GM12878 (cell line): Measurements from ENCODE around the gene INAFM1. TPM values are rescaled to one million over a fixed set of nuclear protein-coding genes. Genes with fewer than 3 reads are reported as not detected.

Source experiments
- ATF7 ChIP-seq: fragments of 450-650 bp; IDR thresholded peaks from 2 replicates; pipeline ENCODE4 v1.6.1; 2016; ENCODE audit warnings: low read depth, mild to moderate bottlenecking
- DPF2 ChIP-seq: fragments of 450-650 bp; IDR thresholded peaks from 2 replicates; pipeline ENCODE4 v1.6.1; 2017; ENCODE audit warnings: mild to moderate bottlenecking
- ESRRA ChIP-seq: IDR thresholded peaks from 2 replicates; pipeline ENCODE4 v1.6.1; 2012; ENCODE audit warnings: mild to moderate bottlenecking, low read length, improper control_type of control experiment
- GABPA ChIP-seq: IDR thresholded peaks from 2 replicates; pipeline ENCODE4 v1.6.1; 2014; ENCODE audit warnings: antibody characterized with exemption, low read depth, mild to moderate bottlenecking, inconsistent platforms
- HDAC2 ChIP-seq: fragments of 200-600 bp; sonication (generic); IDR thresholded peaks from 2 replicates; pipeline ENCODE4 v1.6.1; 2017
- JUNB ChIP-seq: IDR thresholded peaks from 2 replicates; pipeline ENCODE4 v1.6.1; 2016; ENCODE audit warnings: antibody characterized with exemption, mild to moderate bottlenecking
- KDM1A ChIP-seq: fragments of 200-600 bp; sonication (generic); IDR thresholded peaks from 2 replicates; pipeline ENCODE4 v1.6.1; 2016; ENCODE audit warnings: borderline replicate concordance
- MXI1 ChIP-seq: fragments of 150-350 bp; IDR thresholded peaks from 2 replicates; pipeline ENCODE4 v1.6.1; 2011; ENCODE audit warnings: low read depth, mild to moderate bottlenecking, inconsistent platforms, low read length, improper control_type of control experiment
- MYC ChIP-seq: IDR thresholded peaks from 2 replicates; pipeline ENCODE4 v1.6.1; 2011; ENCODE audit warnings: mild to moderate bottlenecking, low read length, moderate library complexity, inconsistent platforms; ENCODE audit not compliant: insufficient read depth, insufficient replicate concordance, insufficient read length, severe bottlenecking
- NBN ChIP-seq: fragments of 450-650 bp; IDR thresholded peaks from 2 replicates; pipeline ENCODE4 v1.6.1; 2016
- NFIC ChIP-seq: IDR thresholded peaks from 2 replicates; pipeline ENCODE4 v1.6.1; 2012; ENCODE audit warnings: low read depth, mild to moderate bottlenecking, inconsistent platforms, low read length, moderate library complexity
- NFXL1 ChIP-seq: fragments of 450-650 bp; IDR thresholded peaks from 2 replicates; pipeline ENCODE4 v1.6.1; 2017; ENCODE audit warnings: antibody characterized with exemption, mild to moderate bottlenecking, borderline replicate concordance
- SMAD1 ChIP-seq: fragments of 450-650 bp; IDR thresholded peaks from 2 replicates; pipeline ENCODE4 v1.6.1; 2018; ENCODE audit warnings: mild to moderate bottlenecking, low read depth; ENCODE audit not compliant: partially characterized antibody
- SMAD5 ChIP-seq: IDR thresholded peaks from 2 replicates; pipeline ENCODE4 v1.6.1; 2016; ENCODE audit warnings: antibody characterized with exemption, low read depth
- TARDBP ChIP-seq: IDR thresholded peaks from 2 replicates; pipeline ENCODE4 v1.6.1; 2016; ENCODE audit warnings: borderline replicate concordance
- ZNF207 ChIP-seq: fragments of 450-650 bp; IDR thresholded peaks from 2 replicates; pipeline ENCODE4 v1.6.1; 2014; ENCODE audit warnings: antibody characterized with exemption, mild to moderate bottlenecking, borderline replicate concordance
- ZNF274 ChIP-seq: IDR thresholded peaks from one replicate; pipeline ENCODE4 v1.8.0; 2011; ENCODE audit not compliant: insufficient read length, insufficient read depth
- polyA plus RNA-seq, 11 experiments: library from polyadenylated mRNA; depleted of rRNA in 4 of 11; unstranded in 6 of 11; stranded (reverse) in 5 of 11; fragments of >200 nt; fragmentation: Nextera tagmentation in 4 of 11; fragmentation: Illumina TruSeq in 1 of 11; extraction: Ambion mirVana in 4 of 11; extraction: Trizol in 1 of 11; gene quantifications; 1 replicate in 1 of 11; 2 replicates in 10 of 11; pipeline versions ENCODE4 v1.2.1 to v1.2.3, GENCODE V29; 2011 to 2016; ENCODE audit warnings: inconsistent platforms in 2 of 11, missing spikeins in 2 of 11, low read depth in 1 of 11
- total RNA-seq, 4 experiments: library from RNA; depleted of rRNA in 3 of 4; stranded (reverse); fragments of >200 nt in 3 of 4; fragmentation: Illumina TruSeq in 1 of 4; extraction: Trizol in 1 of 4; gene quantifications; 2 replicates each; pipeline versions ENCODE4 v1.2.1 to v1.2.3, GENCODE V29; 2013 to 2021
- TF ChIP-seq, protein P1 (sequence below): fragments of 450-650 bp; IDR thresholded peaks from 2 replicates; pipeline ENCODE4 v1.6.1; 2017; ENCODE audit warnings: mild to moderate bottlenecking
- TF ChIP-seq, protein P2 (sequence below): IDR thresholded peaks from 2 replicates; pipeline ENCODE4 v1.6.1; 2011; ENCODE audit warnings: low read depth, mild to moderate bottlenecking, low read length, moderate library complexity, borderline replicate concordance; ENCODE audit errors: extremely low read depth
- TF ChIP-seq, protein P3 (sequence below): fragments of 450-650 bp; IDR thresholded peaks from 2 replicates; pipeline ENCODE4 v1.6.1; 2017; ENCODE audit warnings: mild to moderate bottlenecking, low read depth, inconsistent platforms; ENCODE audit not compliant: poor library complexity, severe bottlenecking
- TF ChIP-seq, protein P4 (sequence below): fragments of 450-650 bp; formaldehyde crosslinking; IDR thresholded peaks from 2 replicates; pipeline ENCODE4 v1.4.0; 2020; ENCODE audit warnings: mild to moderate bottlenecking, moderate library complexity
- TF ChIP-seq, protein P5 (sequence below): IDR thresholded peaks from 2 replicates; pipeline ENCODE4 v1.6.1; 2011; ENCODE audit warnings: low read depth, low read length, improper control_type of control experiment, borderline replicate concordance

The INAFM1 gene
- total and polyA plus RNA-seq, 10 of the 15 experiments (the other 5 are each of a cell fraction or from before 2014, with no cell fraction given): 0.57 to 6.8 (median 1.1) TPM; not detected in 1

DNA sequence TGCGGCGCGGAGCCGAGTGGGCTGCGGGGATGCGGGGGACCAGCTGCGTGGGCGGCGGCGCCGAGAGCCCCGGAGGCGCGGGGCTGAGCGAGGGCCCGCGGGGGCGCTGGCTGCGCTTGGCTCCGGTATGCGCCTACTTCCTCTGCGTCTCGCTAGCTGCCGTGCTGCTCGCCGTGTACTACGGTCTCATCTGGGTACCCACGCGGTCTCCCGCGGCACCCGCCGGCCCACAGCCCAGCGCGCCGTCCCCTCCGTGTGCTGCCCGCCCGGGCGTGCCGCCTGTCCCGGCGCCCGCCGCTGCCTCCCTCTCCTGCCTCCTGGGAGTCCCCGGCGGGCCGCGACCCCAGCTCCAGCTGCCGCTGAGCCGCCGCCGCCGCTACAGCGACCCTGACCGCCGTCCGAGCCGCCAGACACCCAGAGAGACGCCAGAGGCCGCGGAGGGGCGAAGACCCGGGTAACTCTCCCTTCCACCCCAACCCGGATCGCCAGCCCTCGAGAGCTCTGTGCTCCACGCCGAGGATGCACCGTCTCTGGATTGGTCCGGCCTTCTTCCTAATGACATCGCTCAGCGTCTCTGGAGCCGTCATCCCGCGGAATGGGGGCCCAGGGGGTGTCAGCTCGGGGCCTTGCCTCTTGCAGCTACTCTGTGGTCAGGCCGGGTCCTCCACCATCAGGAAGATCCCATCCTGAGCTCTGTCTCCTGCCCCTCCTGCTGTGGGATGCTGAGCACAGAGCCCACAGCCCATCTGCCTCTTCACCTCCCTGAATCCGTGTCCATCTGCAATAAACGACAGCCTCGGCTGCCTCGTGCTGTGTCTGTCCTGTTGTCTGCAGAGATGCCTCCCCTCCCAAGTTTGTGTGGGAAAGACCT, 441 bp downstream of the INAFM1 start (continued):
- TF ChIP-seq ZNF207: no peak
- TF ChIP-seq TARDBP: no peak
- no peak for TF ChIP-seq GABPA
- TF ChIP-seq, protein P1, sequence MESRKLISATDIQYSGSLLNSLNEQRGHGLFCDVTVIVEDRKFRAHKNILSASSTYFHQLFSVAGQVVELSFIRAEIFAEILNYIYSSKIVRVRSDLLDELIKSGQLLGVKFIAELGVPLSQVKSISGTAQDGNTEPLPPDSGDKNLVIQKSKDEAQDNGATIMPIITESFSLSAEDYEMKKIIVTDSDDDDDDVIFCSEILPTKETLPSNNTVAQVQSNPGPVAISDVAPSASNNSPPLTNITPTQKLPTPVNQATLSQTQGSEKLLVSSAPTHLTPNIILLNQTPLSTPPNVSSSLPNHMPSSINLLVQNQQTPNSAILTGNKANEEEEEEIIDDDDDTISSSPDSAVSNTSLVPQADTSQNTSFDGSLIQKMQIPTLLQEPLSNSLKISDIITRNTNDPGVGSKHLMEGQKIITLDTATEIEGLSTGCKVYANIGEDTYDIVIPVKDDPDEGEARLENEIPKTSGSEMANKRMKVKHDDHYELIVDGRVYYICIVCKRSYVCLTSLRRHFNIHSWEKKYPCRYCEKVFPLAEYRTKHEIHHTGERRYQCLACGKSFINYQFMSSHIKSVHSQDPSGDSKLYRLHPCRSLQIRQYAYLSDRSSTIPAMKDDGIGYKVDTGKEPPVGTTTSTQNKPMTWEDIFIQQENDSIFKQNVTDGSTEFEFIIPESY: no peak
- no peak for TF ChIP-seq NBN
- TF ChIP-seq, protein P2, sequence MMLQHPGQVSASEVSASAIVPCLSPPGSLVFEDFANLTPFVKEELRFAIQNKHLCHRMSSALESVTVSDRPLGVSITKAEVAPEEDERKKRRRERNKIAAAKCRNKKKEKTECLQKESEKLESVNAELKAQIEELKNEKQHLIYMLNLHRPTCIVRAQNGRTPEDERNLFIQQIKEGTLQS: no peak
- TF ChIP-seq MYC: no peak
- TF ChIP-seq, protein P3, sequence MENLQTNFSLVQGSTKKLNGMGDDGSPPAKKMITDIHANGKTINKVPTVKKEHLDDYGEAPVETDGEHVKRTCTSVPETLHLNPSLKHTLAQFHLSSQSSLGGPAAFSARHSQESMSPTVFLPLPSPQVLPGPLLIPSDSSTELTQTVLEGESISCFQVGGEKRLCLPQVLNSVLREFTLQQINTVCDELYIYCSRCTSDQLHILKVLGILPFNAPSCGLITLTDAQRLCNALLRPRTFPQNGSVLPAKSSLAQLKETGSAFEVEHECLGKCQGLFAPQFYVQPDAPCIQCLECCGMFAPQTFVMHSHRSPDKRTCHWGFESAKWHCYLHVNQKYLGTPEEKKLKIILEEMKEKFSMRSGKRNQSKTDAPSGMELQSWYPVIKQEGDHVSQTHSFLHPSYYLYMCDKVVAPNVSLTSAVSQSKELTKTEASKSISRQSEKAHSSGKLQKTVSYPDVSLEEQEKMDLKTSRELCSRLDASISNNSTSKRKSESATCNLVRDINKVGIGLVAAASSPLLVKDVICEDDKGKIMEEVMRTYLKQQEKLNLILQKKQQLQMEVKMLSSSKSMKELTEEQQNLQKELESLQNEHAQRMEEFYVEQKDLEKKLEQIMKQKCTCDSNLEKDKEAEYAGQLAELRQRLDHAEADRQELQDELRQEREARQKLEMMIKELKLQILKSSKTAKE: no peak
- TF ChIP-seq DPF2: peak; percentile 91
- no peak for TF ChIP-seq SMAD5
- no peak for TF ChIP-seq SMAD1
- TF ChIP-seq JUNB: no peak
- peak; percentile 53; the same call in 1 of the 2 replicates for TF ChIP-seq MXI1
- no peak for TF ChIP-seq ATF7
- TF ChIP-seq, protein P4, sequence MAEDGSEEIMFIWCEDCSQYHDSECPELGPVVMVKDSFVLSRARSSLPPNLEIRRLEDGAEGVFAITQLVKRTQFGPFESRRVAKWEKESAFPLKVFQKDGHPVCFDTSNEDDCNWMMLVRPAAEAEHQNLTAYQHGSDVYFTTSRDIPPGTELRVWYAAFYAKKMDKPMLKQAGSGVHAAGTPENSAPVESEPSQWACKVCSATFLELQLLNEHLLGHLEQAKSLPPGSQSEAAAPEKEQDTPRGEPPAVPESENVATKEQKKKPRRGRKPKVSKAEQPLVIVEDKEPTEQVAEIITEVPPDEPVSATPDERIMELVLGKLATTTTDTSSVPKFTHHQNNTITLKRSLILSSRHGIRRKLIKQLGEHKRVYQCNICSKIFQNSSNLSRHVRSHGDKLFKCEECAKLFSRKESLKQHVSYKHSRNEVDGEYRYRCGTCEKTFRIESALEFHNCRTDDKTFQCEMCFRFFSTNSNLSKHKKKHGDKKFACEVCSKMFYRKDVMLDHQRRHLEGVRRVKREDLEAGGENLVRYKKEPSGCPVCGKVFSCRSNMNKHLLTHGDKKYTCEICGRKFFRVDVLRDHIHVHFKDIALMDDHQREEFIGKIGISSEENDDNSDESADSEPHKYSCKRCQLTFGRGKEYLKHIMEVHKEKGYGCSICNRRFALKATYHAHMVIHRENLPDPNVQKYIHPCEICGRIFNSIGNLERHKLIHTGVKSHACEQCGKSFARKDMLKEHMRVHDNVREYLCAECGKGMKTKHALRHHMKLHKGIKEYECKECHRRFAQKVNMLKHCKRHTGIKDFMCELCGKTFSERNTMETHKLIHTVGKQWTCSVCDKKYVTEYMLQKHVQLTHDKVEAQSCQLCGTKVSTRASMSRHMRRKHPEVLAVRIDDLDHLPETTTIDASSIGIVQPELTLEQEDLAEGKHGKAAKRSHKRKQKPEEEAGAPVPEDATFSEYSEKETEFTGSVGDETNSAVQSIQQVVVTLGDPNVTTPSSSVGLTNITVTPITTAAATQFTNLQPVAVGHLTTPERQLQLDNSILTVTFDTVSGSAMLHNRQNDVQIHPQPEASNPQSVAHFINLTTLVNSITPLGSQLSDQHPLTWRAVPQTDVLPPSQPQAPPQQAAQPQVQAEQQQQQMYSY (CRISPR knock-in tag): 0 out of 2 replicates have a peak, but pooled peaks have one; percentile 31
- no peak for TF ChIP-seq HDAC2
- TF ChIP-seq, protein P5, sequence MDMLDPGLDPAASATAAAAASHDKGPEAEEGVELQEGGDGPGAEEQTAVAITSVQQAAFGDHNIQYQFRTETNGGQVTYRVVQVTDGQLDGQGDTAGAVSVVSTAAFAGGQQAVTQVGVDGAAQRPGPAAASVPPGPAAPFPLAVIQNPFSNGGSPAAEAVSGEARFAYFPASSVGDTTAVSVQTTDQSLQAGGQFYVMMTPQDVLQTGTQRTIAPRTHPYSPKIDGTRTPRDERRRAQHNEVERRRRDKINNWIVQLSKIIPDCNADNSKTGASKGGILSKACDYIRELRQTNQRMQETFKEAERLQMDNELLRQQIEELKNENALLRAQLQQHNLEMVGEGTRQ: no peak
- TF ChIP-seq KDM1A: no peak
- no peak for TF ChIP-seq NFXL1
- TF ChIP-seq ESRRA: no peak
- no peak for TF ChIP-seq NFIC
- no peak for TF ChIP-seq ZNF274
